GM23338 (cell line): Measurements from ENCODE around the gene SWT1. TPM values are rescaled to one million over a fixed set of nuclear protein-coding genes. Genes with fewer than 3 reads are reported as not detected.

Experiments
- ATAC-seq: fragments of 200-7000 bp; cut with Tn5 transposase; 3 replicates; pipeline ENCODE4 v1.9.1; 2020
- DNase-seq: peaks from one replicate; pipeline ENCODE4 v3.0.0-alpha.2; 2015; ENCODE audit warnings: low spot score
- H2AFZ ChIP-seq: fragments of 200-600 bp; sonication (generic); 2 replicates; pipeline ENCODE4 v1.8.0; 2016; ENCODE audit warnings: antibody characterized with exemption, mild to moderate bottlenecking, moderate library complexity
- H3F3A ChIP-seq: fragments of 200-600 bp; sonication (generic); replicated peaks from 2 replicates; pipeline ENCODE4 v1.8.0; 2017; ENCODE audit warnings: antibody characterized with exemption, mixed run types, low read depth
- H3K27ac ChIP-seq: fragments of 200-600 bp; sonication (generic); 2 replicates; pipeline ENCODE4 v1.6.1; 2016; ENCODE audit warnings: low read depth
- H3K27me3 ChIP-seq: fragments of 200-600 bp; sonication (generic); 2 replicates; pipeline ENCODE4 v1.8.0; 2016; ENCODE audit warnings: mild to moderate bottlenecking, mixed run types, moderate library complexity; ENCODE audit not compliant: insufficient read depth
- H3K36me3 ChIP-seq: fragments of 200-600 bp; sonication (generic); 2 replicates; pipeline ENCODE4 v1.8.0; 2016; ENCODE audit warnings: mild to moderate bottlenecking; ENCODE audit not compliant: insufficient read depth
- H3K4me1 ChIP-seq: fragments of 200-600 bp; sonication (generic); 2 replicates; pipeline ENCODE4 v1.8.0; 2016; ENCODE audit warnings: mild to moderate bottlenecking, moderate library complexity; ENCODE audit not compliant: insufficient read depth
- H3K4me2 ChIP-seq: fragments of 200-600 bp; sonication (generic); 2 replicates; pipeline ENCODE4 v1.7.1; 2017; ENCODE audit warnings: mixed run types
- H3K4me3 ChIP-seq: fragments of 200-600 bp; sonication (generic); 2 replicates; pipeline ENCODE4 v1.6.1; 2016; ENCODE audit warnings: mixed run types
- H3K79me2 ChIP-seq: fragments of 200-600 bp; sonication (generic); replicated peaks from 2 replicates; pipeline ENCODE4 v1.8.0; 2017; ENCODE audit warnings: mild to moderate bottlenecking; ENCODE audit not compliant: insufficient read depth
- H3K9me2 ChIP-seq: fragments of 200-600 bp; sonication (generic); 2 replicates; pipeline ENCODE4 v1.8.0; 2017; ENCODE audit not compliant: insufficient read depth
- H4K20me1 ChIP-seq: fragments of 200-600 bp; sonication (generic); replicated peaks from 2 replicates; pipeline ENCODE4 v1.8.0; 2017; ENCODE audit warnings: mild to moderate bottlenecking; ENCODE audit not compliant: insufficient read depth
- H3K27ac Mint-ChIP-seq: 2 replicates; pipeline ENCODE4 v1.8.0; 2020; ENCODE audit warnings: inconsistent platforms, mild to moderate bottlenecking, moderate library complexity, mixed read lengths
- H3K27me3 Mint-ChIP-seq: 3 replicates; pipeline ENCODE4 v1.8.0; 2022; ENCODE audit warnings: low read depth, mild to moderate bottlenecking, moderate library complexity, mixed read lengths, inconsistent platforms; ENCODE audit not compliant: insufficient read depth, poor library complexity
- H3K36me3 Mint-ChIP-seq: 3 replicates; pipeline ENCODE4 v1.8.0; 2021; ENCODE audit warnings: low read depth, mild to moderate bottlenecking, inconsistent platforms, moderate library complexity, mixed read lengths
- H3K4me1 Mint-ChIP-seq: 3 replicates; pipeline ENCODE4 v1.8.0; 2020; ENCODE audit warnings: mild to moderate bottlenecking, inconsistent platforms, mixed read lengths
- H3K4me3 Mint-ChIP-seq: 3 replicates; pipeline ENCODE4 v1.8.0; 2021; ENCODE audit warnings: moderate library complexity, mild to moderate bottlenecking, inconsistent platforms, mixed read lengths
- H3K9me3 Mint-ChIP-seq: 3 replicates; pipeline ENCODE4 v1.8.0; 2020; ENCODE audit warnings: moderate library complexity, mild to moderate bottlenecking, inconsistent platforms, mixed read lengths
- CREB1 ChIP-seq: fragments of 250-450 bp; sonication (Bioruptor Pico); IDR thresholded peaks from 2 replicates; pipeline ENCODE4 v1.5.0; 2020; ENCODE audit warnings: low read depth, mild to moderate bottlenecking, moderate library complexity
- EZH2 ChIP-seq: fragments of 200-600 bp; sonication (generic); IDR thresholded peaks from one replicate; pipeline ENCODE4 v1.8.0; 2017; ENCODE audit warnings: antibody characterized with exemption, mild to moderate bottlenecking, low read depth; ENCODE audit not compliant: unreplicated experiment
- EZH2phosphoT487 ChIP-seq: fragments of 200-600 bp; sonication (generic); IDR thresholded peaks from one replicate; pipeline ENCODE4 v1.8.1; 2018; ENCODE audit warnings: antibody characterized with exemption; ENCODE audit not compliant: unreplicated experiment
- JUNB ChIP-seq: IDR thresholded peaks from one replicate; pipeline ENCODE4 v1.6.1; 2016; ENCODE audit warnings: antibody characterized with exemption; ENCODE audit not compliant: unreplicated experiment
- NANOG ChIP-seq: IDR thresholded peaks from 2 replicates; pipeline ENCODE4 v1.6.1; 2016; ENCODE audit warnings: antibody characterized with exemption, borderline replicate concordance
- POLR2AphosphoS5 ChIP-seq: IDR thresholded peaks from 2 replicates; pipeline ENCODE4 v1.6.1; 2016; ENCODE audit warnings: antibody characterized with exemption, low read depth
- REST ChIP-seq: IDR thresholded peaks from one replicate; pipeline ENCODE4 v1.6.1; 2018; ENCODE audit warnings: antibody characterized with exemption; ENCODE audit not compliant: unreplicated experiment
- ZNF114 ChIP-seq: fragments of 250-450 bp; sonication (Bioruptor Pico); IDR thresholded peaks from 2 replicates; pipeline ENCODE4 v1.5.0; 2020; ENCODE audit warnings: mild to moderate bottlenecking, moderate library complexity
- ZNF331 ChIP-seq: fragments of 250-450 bp; sonication (Bioruptor Pico); IDR thresholded peaks from 2 replicates; pipeline ENCODE4 v1.5.0; 2020; ENCODE audit warnings: low read depth, mild to moderate bottlenecking, moderate library complexity
- polyA plus RNA-seq: library from polyadenylated mRNA; unstranded; fragments of >200 nt; fragmentation: Nextera tagmentation; extraction: Ambion mirVana; gene quantifications from 2 replicates; pipeline ENCODE4 v1.2.1, GENCODE V29; 2016
- total RNA-seq: library from RNA; depleted of rRNA; stranded (reverse); fragments of >200 nt; shearing (Covaris generic); gene quantifications from 2 replicates; pipeline ENCODE4 v1.2.3, GENCODE V29; 2014
- TF ChIP-seq, protein P1 (sequence below): fragments of 250-450 bp; sonication (Bioruptor Pico); IDR thresholded peaks from 2 replicates; pipeline ENCODE4 v1.5.0; 2020; ENCODE audit warnings: mild to moderate bottlenecking, moderate library complexity
- TF ChIP-seq, protein P2 (sequence below), 2 experiments: fragments of 200-600 bp in 1 of 2; sonication (generic) in 1 of 2; conservative IDR thresholded peaks; 2 replicates each; pipeline versions ENCODE4 v1.5.1 to v1.6.1; 2016 to 2017; ENCODE audit warnings: antibody characterized with exemption in 2 of 2, low read depth in 2 of 2, mild to moderate bottlenecking in 2 of 2, moderate library complexity in 1 of 2

SWT1 gene
- total and polyA plus RNA-seq, 2 experiments from 2014 or later: 3.6 to 5.7 TPM

DNA sequence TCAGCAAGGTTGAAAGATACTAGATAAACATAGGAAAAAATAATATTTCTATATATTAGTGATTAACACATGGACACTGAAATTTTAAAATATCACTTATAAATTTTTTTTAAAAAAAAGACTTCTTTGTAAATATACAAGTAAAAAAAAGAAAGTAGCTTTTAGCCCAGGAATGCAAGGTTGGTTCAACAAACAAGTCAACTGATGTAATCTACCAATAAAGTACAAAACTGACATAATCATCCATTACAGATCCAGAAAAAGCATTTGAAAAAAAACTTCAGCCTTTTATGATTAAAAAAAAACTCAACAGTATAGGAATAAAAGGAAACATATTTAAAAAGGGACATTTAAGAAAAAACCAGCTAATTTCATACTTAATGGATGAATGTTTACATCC lies 48.6 kb upstream of the SWT1 start:
- Histone ChIP-seq H3K27ac (no peak overlapping the region), H2AFZ (no peak overlapping the region), H3K36me3 (0 out of 2 replicates have a peak, but pooled peaks cover 4% of the 10 kb centered on the region), H4K20me1 (no peaks in the 10 kb centered on the region), H3K79me2 (no peaks in the 10 kb centered on the region), H3K4me1 (no peaks in the 10 kb centered on the region), H3K9me2 (no peaks in the 10 kb centered on the region), H3K4me3 (no peak overlapping the region), H3K4me2 (no peak overlapping the region), H3K27me3 (no peaks in the 10 kb centered on the region), H3F3A (no peaks in the 10 kb centered on the region)
- no peak overlapping the region for H3K27ac Mint-ChIP-seq
- TF ChIP-seq EZH2 (no peak), ZNF331 (CRISPR knock-in tag) (no peak), EZH2phosphoT487 (no peak)
- peaks cover 4% of the 10 kb centered on the region for H3K27me3 Mint-ChIP-seq
- peaks cover 22% of the 10 kb centered on the region for H3K9me3 Mint-ChIP-seq
- no peak for DNase-seq
- no peak for ATAC-seq
- H3K4me3 Mint-ChIP-seq: no peak overlapping the region
- H3K36me3 Mint-ChIP-seq: peaks cover 10% of the 10 kb centered on the region; the same call in 2 of the 3 replicates
- H3K4me1 Mint-ChIP-seq: no peaks in the 10 kb centered on the region

- no peaks in the 10 kb centered on the region for H3F3A ChIP-seq
- TF ChIP-seq JUNB: no peak
- TF ChIP-seq, protein P1, sequence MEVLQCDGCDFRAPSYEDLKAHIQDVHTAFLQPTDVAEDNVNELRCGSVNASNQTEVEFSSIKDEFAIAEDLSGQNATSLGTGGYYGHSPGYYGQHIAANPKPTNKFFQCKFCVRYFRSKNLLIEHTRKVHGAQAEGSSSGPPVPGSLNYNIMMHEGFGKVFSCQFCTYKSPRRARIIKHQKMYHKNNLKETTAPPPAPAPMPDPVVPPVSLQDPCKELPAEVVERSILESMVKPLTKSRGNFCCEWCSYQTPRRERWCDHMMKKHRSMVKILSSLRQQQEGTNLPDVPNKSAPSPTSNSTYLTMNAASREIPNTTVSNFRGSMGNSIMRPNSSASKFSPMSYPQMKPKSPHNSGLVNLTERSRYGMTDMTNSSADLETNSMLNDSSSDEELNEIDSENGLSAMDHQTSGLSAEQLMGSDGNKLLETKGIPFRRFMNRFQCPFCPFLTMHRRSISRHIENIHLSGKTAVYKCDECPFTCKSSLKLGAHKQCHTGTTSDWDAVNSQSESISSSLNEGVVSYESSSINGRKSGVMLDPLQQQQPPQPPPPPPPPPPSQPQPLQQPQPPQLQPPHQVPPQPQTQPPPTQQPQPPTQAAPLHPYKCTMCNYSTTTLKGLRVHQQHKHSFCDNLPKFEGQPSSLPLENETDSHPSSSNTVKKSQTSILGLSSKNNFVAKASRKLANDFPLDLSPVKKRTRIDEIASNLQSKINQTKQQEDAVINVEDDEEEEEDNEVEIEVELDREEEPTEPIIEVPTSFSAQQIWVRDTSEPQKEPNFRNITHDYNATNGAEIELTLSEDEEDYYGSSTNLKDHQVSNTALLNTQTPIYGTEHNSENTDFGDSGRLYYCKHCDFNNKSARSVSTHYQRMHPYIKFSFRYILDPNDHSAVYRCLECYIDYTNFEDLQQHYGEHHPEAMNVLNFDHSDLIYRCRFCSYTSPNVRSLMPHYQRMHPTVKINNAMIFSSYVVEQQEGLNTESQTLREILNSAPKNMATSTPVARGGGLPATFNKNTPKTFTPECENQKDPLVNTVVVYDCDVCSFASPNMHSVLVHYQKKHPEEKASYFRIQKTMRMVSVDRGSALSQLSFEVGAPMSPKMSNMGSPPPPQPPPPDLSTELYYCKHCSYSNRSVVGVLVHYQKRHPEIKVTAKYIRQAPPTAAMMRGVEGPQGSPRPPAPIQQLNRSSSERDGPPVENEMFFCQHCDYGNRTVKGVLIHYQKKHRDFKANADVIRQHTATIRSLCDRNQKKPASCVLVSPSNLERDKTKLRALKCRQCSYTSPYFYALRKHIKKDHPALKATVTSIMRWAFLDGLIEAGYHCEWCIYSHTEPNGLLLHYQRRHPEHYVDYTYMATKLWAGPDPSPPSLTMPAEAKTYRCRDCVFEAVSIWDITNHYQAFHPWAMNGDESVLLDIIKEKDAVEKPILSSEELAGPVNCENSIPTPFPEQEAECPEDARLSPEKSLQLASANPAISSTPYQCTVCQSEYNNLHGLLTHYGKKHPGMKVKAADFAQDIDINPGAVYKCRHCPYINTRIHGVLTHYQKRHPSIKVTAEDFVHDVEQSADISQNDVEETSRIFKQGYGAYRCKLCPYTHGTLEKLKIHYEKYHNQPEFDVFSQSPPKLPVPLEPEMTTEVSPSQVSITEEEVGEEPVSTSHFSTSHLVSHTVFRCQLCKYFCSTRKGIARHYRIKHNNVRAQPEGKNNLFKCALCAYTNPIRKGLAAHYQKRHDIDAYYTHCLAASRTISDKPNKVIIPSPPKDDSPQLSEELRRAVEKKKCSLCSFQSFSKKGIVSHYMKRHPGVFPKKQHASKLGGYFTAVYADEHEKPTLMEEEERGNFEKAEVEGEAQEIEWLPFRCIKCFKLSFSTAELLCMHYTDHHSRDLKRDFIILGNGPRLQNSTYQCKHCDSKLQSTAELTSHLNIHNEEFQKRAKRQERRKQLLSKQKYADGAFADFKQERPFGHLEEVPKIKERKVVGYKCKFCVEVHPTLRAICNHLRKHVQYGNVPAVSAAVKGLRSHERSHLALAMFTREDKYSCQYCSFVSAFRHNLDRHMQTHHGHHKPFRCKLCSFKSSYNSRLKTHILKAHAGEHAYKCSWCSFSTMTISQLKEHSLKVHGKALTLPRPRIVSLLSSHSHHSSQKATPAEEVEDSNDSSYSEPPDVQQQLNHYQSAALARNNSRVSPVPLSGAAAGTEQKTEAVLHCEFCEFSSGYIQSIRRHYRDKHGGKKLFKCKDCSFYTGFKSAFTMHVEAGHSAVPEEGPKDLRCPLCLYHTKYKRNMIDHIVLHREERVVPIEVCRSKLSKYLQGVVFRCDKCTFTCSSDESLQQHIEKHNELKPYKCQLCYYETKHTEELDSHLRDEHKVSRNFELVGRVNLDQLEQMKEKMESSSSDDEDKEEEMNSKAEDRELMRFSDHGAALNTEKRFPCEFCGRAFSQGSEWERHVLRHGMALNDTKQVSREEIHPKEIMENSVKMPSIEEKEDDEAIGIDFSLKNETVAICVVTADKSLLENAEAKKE (CRISPR knock-in tag): no peak
- TF ChIP-seq REST: no peak
- no peak for TF ChIP-seq NANOG
- TF ChIP-seq ZNF331 (CRISPR knock-in tag): no peak
- no peak for TF ChIP-seq CREB1 (CRISPR knock-in tag)
- TF ChIP-seq, protein P2, sequence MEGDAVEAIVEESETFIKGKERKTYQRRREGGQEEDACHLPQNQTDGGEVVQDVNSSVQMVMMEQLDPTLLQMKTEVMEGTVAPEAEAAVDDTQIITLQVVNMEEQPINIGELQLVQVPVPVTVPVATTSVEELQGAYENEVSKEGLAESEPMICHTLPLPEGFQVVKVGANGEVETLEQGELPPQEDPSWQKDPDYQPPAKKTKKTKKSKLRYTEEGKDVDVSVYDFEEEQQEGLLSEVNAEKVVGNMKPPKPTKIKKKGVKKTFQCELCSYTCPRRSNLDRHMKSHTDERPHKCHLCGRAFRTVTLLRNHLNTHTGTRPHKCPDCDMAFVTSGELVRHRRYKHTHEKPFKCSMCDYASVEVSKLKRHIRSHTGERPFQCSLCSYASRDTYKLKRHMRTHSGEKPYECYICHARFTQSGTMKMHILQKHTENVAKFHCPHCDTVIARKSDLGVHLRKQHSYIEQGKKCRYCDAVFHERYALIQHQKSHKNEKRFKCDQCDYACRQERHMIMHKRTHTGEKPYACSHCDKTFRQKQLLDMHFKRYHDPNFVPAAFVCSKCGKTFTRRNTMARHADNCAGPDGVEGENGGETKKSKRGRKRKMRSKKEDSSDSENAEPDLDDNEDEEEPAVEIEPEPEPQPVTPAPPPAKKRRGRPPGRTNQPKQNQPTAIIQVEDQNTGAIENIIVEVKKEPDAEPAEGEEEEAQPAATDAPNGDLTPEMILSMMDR (conservative IDR thresholded peaks at IDR 0.05; ENCODE audit: low read depth in 2 of 2): no peak
- no peak for TF ChIP-seq POLR2AphosphoS5
- no peak for TF ChIP-seq ZNF114 (CRISPR knock-in tag)
- TF ChIP-seq EZH2: no peak
Observed at GRCh38 chr1:185110145-185110544, 46.8 kb upstream of the SWT1 start.

More at GRCh38 chr1:185110145-185110544, 46.8 kb upstream of the SWT1 start:
- no peak for DNase-seq
- no peak overlapping the region for H3K27ac Mint-ChIP-seq
- no peaks in the 10 kb centered on the region for H4K20me1 ChIP-seq
- no peaks in the 10 kb centered on the region for H3K36me3 ChIP-seq
- H3K27me3 Mint-ChIP-seq: peaks cover 4% of the 10 kb centered on the region
- H3K27me3 ChIP-seq: no peaks in the 10 kb centered on the region
- H3K36me3 Mint-ChIP-seq: peaks cover 10% of the 10 kb centered on the region; the same call in 2 of the 3 replicates
- no peaks in the 10 kb centered on the region for H3K79me2 ChIP-seq
- H3K27ac ChIP-seq: no peak overlapping the region
- H3K4me2 ChIP-seq: no peak overlapping the region
- no peak overlapping the region for H2AFZ ChIP-seq
- no peak overlapping the region for H3K4me3 ChIP-seq
- ATAC-seq: no peak
- no peaks in the 10 kb centered on the region for H3K4me1 Mint-ChIP-seq
- H3K4me1 ChIP-seq: no peaks in the 10 kb centered on the region
- H3K9me2 ChIP-seq: no peaks in the 10 kb centered on the region
- no peak overlapping the region for H3K4me3 Mint-ChIP-seq
- peaks cover 22% of the 10 kb centered on the region for H3K9me3 Mint-ChIP-seq
